HL-60 (cell line): ENCODE results near the gene SORCS2.

Experiments used
- DNase-seq, 2 experiments: peaks; one replicate each; pipeline ENCODE4 v3.0.0-alpha.2; 2010 to 2020; ENCODE audit warnings: low read depth in 1 of 2, low spot score in 1 of 2
- H3K27ac ChIP-seq: fragments of 250-450 bp; sonication (Bioruptor Pico); replicated peaks from 2 replicates; pipeline ENCODE4 v1.5.1; 2020; ENCODE audit warnings: mild to moderate bottlenecking, moderate library complexity
- H3K27me3 ChIP-seq: fragments of 250-450 bp; sonication (Bioruptor Pico); 2 replicates; pipeline ENCODE4 v1.5.1; 2021; ENCODE audit warnings: mild to moderate bottlenecking, moderate library complexity; ENCODE audit not compliant: insufficient read depth, poor library complexity, severe bottlenecking
- H3K4me3 ChIP-seq: replicated peaks from 2 replicates; pipeline ENCODE4 v1.5.1; 2011; ENCODE audit warnings: mild to moderate bottlenecking, control low read depth, low read length; ENCODE audit not compliant: insufficient read depth
- CTCF ChIP-seq: IDR thresholded peaks from one replicate; pipeline ENCODE4 v1.5.1; 2011; ENCODE audit warnings: low read length, control low read depth, inconsistent platforms; ENCODE audit not compliant: insufficient read depth
- GABPA ChIP-seq: IDR thresholded peaks from 2 replicates; pipeline ENCODE4 v1.6.1; 2012; ENCODE audit warnings: low read depth
- POLR2AphosphoS5 ChIP-seq: IDR thresholded peaks from 2 replicates; pipeline ENCODE4 v1.6.1; 2012; ENCODE audit warnings: low read depth
- REST ChIP-seq: IDR thresholded peaks from 2 replicates; pipeline ENCODE4 v1.6.1; 2012; ENCODE audit warnings: low read depth; ENCODE audit not compliant: insufficient replicate concordance
- SPI1 ChIP-seq: IDR thresholded peaks from 2 replicates; pipeline ENCODE4 v1.6.1; 2012; ENCODE audit warnings: low read depth, mild to moderate bottlenecking, borderline replicate concordance

Gene SORCS2

GRCh38 chr4:7458066-7458425 is 265.7 kb downstream of the SORCS2 start:
- TF ChIP-seq REST = no peak
- no peak for TF ChIP-seq SPI1
- no peak for TF ChIP-seq CTCF
- TF ChIP-seq POLR2AphosphoS5 = no peak
- no peak for TF ChIP-seq GABPA
- H3K27ac ChIP-seq = no peak overlapping the region
- DNase-seq = no peak
- H3K27me3 ChIP-seq = no peaks in the 10 kb centered on the region
- no peak overlapping the region for H3K4me3 ChIP-seq

GRCh38 chr4:7458477-7458876 is 266.1 kb downstream of the SORCS2 start:
- no peak for DNase-seq
- Histone ChIP-seq H3K27me3 (no peaks in the 10 kb centered on the region), H3K4me3 (no peak overlapping the region), H3K27ac (no peak overlapping the region)
- TF ChIP-seq GABPA (no peak), REST (no peak), POLR2AphosphoS5 (no peak), SPI1 (no peak), CTCF (no peak)

GRCh38 chr4:7459471-7459870 is 267.1 kb downstream of the SORCS2 start:
- no peak for DNase-seq
- H3K4me3 ChIP-seq = no peak overlapping the region
- no peak for TF ChIP-seq SPI1
- TF ChIP-seq GABPA = no peak
- TF ChIP-seq CTCF = no peak
- no peak for TF ChIP-seq POLR2AphosphoS5
- no peak for TF ChIP-seq REST
- H3K27me3 ChIP-seq = no peaks in the 10 kb centered on the region
- H3K27ac ChIP-seq = no peak overlapping the region
